SK-N-MC (cell line): ENCODE results near the gene MICU1.

Experiments used
- EZH2 ChIP-seq: fragments of 200-600 bp; sonication (generic); IDR thresholded peaks from one replicate; pipeline ENCODE4 v1.6.1; 2017; ENCODE audit warnings: antibody characterized with exemption
- FOXP2 ChIP-seq: optimal IDR thresholded peaks from 2 replicates; pipeline ENCODE3; 2011; ENCODE audit warnings: mild to moderate bottlenecking, moderate library complexity; ENCODE audit not compliant: insufficient read depth; ENCODE audit errors: extremely low read length, control extremely low read depth

- no peak for TF ChIP-seq EZH2
- no peak for TF ChIP-seq FOXP2
Measured at GRCh38 chr10:72523062-72523461, 102.8 kb downstream of the MICU1 start.
